ENCODE results near the gene MYO5B.

Gene MYO5B

GRCh38 chr18:50125456-50125855 lies 69.5 kb downstream of the MYO5B start:
- Histone ChIP-seq H3K27me3 (ENCODE audit: insufficient read depth, low read depth, severe bottlenecking) (no peaks in the 10 kb centered on the region), H3K9me3 (ENCODE audit: severe bottlenecking) (no peaks in the 10 kb centered on the region), H3K4me3 (ENCODE audit: low read depth, low read length) (no peak overlapping the region), H3K36me3 (no peaks in the 10 kb centered on the region), H3K27ac (no peak overlapping the region)
- DNase-seq = no peak
- no peak for TF ChIP-seq CTCF (IDR thresholded peaks at IDR 0.05; ENCODE audit: low read depth, low read length)

- no peaks in the 10 kb centered on the region for H3K27me3 ChIP-seq (ENCODE audit: insufficient read depth, low read depth, severe bottlenecking)
Observed at GRCh38 chr18:50119296-50119695, 75.7 kb downstream of the MYO5B start.

GRCh38 chr18:50117863-50118262 lies 77.1 kb downstream of the MYO5B start:
- no peak overlapping the region for H3K4me3 ChIP-seq (ENCODE audit: low read depth, low read length)
- no peaks in the 10 kb centered on the region for H3K9me3 ChIP-seq (ENCODE audit: severe bottlenecking)
- no peak for DNase-seq
- no peak overlapping the region for H3K27ac ChIP-seq
- H3K27me3 ChIP-seq (ENCODE audit: insufficient read depth, low read depth, severe bottlenecking) = no peaks in the 10 kb centered on the region
- H3K36me3 ChIP-seq = no peaks in the 10 kb centered on the region
- no peak for TF ChIP-seq CTCF (IDR thresholded peaks at IDR 0.05; ENCODE audit: low read depth, low read length)

More at GRCh38 chr18:50119296-50119695, 75.7 kb downstream of the MYO5B start:
- DNase-seq = no peak
- no peaks in the 10 kb centered on the region for H3K36me3 ChIP-seq
- TF ChIP-seq CTCF (IDR thresholded peaks at IDR 0.05; ENCODE audit: low read depth, low read length) = no peak
- H3K9me3 ChIP-seq (ENCODE audit: severe bottlenecking) = no peaks in the 10 kb centered on the region
- no peak overlapping the region for H3K27ac ChIP-seq
- no peak overlapping the region for H3K4me3 ChIP-seq (ENCODE audit: low read depth, low read length)

GRCh38 chr18:50115095-50115494 lies 79.9 kb downstream of the MYO5B start:
- no peaks in the 10 kb centered on the region for H3K9me3 ChIP-seq (ENCODE audit: severe bottlenecking)
- no peak for TF ChIP-seq CTCF (IDR thresholded peaks at IDR 0.05; ENCODE audit: low read depth, low read length)
- H3K27me3 ChIP-seq (ENCODE audit: insufficient read depth, low read depth, severe bottlenecking) = no peaks in the 10 kb centered on the region
- no peaks in the 10 kb centered on the region for H3K36me3 ChIP-seq
- no peak overlapping the region for H3K4me3 ChIP-seq (ENCODE audit: low read depth, low read length)
- no peak overlapping the region for H3K27ac ChIP-seq
- DNase-seq = no peak

GRCh38 chr18:50114448-50114847 lies 80.5 kb downstream of the MYO5B start:
- no peaks in the 10 kb centered on the region for H3K27me3 ChIP-seq (ENCODE audit: insufficient read depth, low read depth, severe bottlenecking)
- no peak for DNase-seq
- TF ChIP-seq CTCF (IDR thresholded peaks at IDR 0.05; ENCODE audit: low read depth, low read length) = no peak
- no peak overlapping the region for H3K4me3 ChIP-seq (ENCODE audit: low read depth, low read length)
- H3K9me3 ChIP-seq (ENCODE audit: severe bottlenecking) = no peaks in the 10 kb centered on the region
- no peaks in the 10 kb centered on the region for H3K36me3 ChIP-seq
- H3K27ac ChIP-seq = no peak overlapping the region

GRCh38 chr18:50113726-50114125 lies 81.2 kb downstream of the MYO5B start:
- peak; percentile 37 for DNase-seq

More at GRCh38 chr18:50113726-50114125, 81.2 kb downstream of the MYO5B start:
- H3K27ac ChIP-seq = no peak overlapping the region
- TF ChIP-seq CTCF (IDR thresholded peaks at IDR 0.05; ENCODE audit: low read depth, low read length) = no peak
- H3K4me3 ChIP-seq (ENCODE audit: low read depth, low read length) = no peak overlapping the region
- H3K27me3 ChIP-seq (ENCODE audit: insufficient read depth, low read depth, severe bottlenecking) = no peaks in the 10 kb centered on the region
- no peaks in the 10 kb centered on the region for H3K36me3 ChIP-seq
- H3K9me3 ChIP-seq (ENCODE audit: severe bottlenecking) = no peaks in the 10 kb centered on the region
